ENCODE results near the gene EFHC1.

- TF ChIP-seq CTCF (IDR thresholded peaks at IDR 0.05) (no peak), POLR2AphosphoS5 (IDR thresholded peaks at IDR 0.05; ENCODE audit: low read depth, low read length) (no peak), SIN3A (IDR thresholded peaks at IDR 0.05; ENCODE audit: borderline replicate concordance, insufficient read depth, low read depth, low read length) (no peak)
Observed at GRCh38 chr6:52531834-52532233, 111.7 kb downstream of the EFHC1 start.

Data from Panc1 (cell line).